SK-N-SH (cell line): ENCODE data around the gene PRG3. TPM values are rescaled to one million over a fixed set of nuclear protein-coding genes. Genes with fewer than 3 reads are reported as not detected.

Source experiments
- CTCF ChIA-PET: fragments of 300-600, 350-600 bp; formaldehyde crosslinking; extraction: SDS; loops from one replicate; lab custom pipeline; 2021; lab: Yijun Ruan, JAX
- POLR2A ChIA-PET: fragments of 350-600 bp; sonication (Branson Sonifier 250); formaldehyde crosslinking; extraction: SDS; loops from one replicate; lab custom pipeline; 2020; ENCODE audit warnings: antibody characterized with exemption, inconsistent platforms; lab: Yijun Ruan, JAX
- DNase-seq: peaks from one replicate; pipeline ENCODE4 v3.0.0; 2012
- H2AFZ ChIP-seq: fragments of 200-600 bp; sonication (generic); 2 replicates; pipeline ENCODE4 v1.8.1; 2016; ENCODE audit warnings: antibody characterized with exemption, mild to moderate bottlenecking, low read depth
- H3F3A ChIP-seq: fragments of 200-600 bp; sonication (generic); replicated peaks from 2 replicates; pipeline ENCODE3; 2016; ENCODE audit warnings: antibody characterized with exemption, mild to moderate bottlenecking; ENCODE audit not compliant: insufficient read depth
- H3K27ac ChIP-seq, 2 experiments: fragments of 200-500 bp in 1 of 2; fragments of 200-600 bp in 1 of 2; sonication (Bioruptor generic) in 1 of 2; sonication (generic), shearing (Covaris generic) in 1 of 2; 2 replicates each; pipeline versions ENCODE4 v1.5.1 to v1.6.1; 2014 to 2016; ENCODE audit warnings: low read depth in 2 of 2, inconsistent platforms in 1 of 2, low read length in 1 of 2, mild to moderate bottlenecking in 1 of 2, mixed read lengths in 1 of 2
- H3K27me3 ChIP-seq: fragments of 200-600 bp; sonication (generic), shearing (Covaris generic); 2 replicates; pipeline ENCODE4 v1.6.1; 2016; ENCODE audit warnings: mixed run types; ENCODE audit not compliant: insufficient read depth
- H3K36me3 ChIP-seq, 2 experiments: fragments of 200-500 bp in 1 of 2; fragments of 200-600 bp in 1 of 2; sonication (Bioruptor generic) in 1 of 2; sonication (generic) in 1 of 2; replicated peaks in 1 of 2; 2 replicates each; pipeline versions ENCODE3 to v1.5.1; 2014 to 2016; ENCODE audit warnings: low read length in 1 of 2, mild to moderate bottlenecking in 1 of 2; ENCODE audit not compliant: insufficient read depth in 2 of 2, control insufficient read depth in 1 of 2
- H3K4me1 ChIP-seq, 2 experiments: fragments of 200-500 bp in 1 of 2; fragments of 200-600 bp in 1 of 2; sonication (Bioruptor generic) in 1 of 2; sonication (generic), shearing (Covaris generic) in 1 of 2; 2 replicates each; pipeline versions ENCODE4 v1.5.1 to v1.6.1; 2014 to 2016; ENCODE audit warnings: low read depth in 1 of 2, low read length in 1 of 2, mixed run types in 1 of 2; ENCODE audit not compliant: insufficient read depth in 2 of 2, control insufficient read depth in 1 of 2
- H3K4me2 ChIP-seq: fragments of 200-600 bp; sonication (generic), shearing (Covaris generic); 2 replicates; pipeline ENCODE4 v1.6.1; 2017; ENCODE audit warnings: mixed run types
- H3K4me3 ChIP-seq, 2 experiments: fragments of 200-500 bp in 1 of 2; fragments of 200-600 bp in 1 of 2; sonication (Bioruptor generic) in 1 of 2; sonication (generic), shearing (Covaris generic) in 1 of 2; 2 replicates each; pipeline versions ENCODE4 v1.5.1 to v1.8.1; 2014 to 2016; ENCODE audit warnings: low read depth in 2 of 2, inconsistent platforms in 1 of 2, low read length in 1 of 2, mild to moderate bottlenecking in 1 of 2, mixed read lengths in 1 of 2, moderate library complexity in 1 of 2
- H3K79me2 ChIP-seq: fragments of 200-600 bp; sonication (generic); 2 replicates; pipeline ENCODE4 v1.8.1; 2017; ENCODE audit warnings: mild to moderate bottlenecking; ENCODE audit not compliant: insufficient read depth
- H3K9ac ChIP-seq: fragments of 200-600 bp; sonication (generic); 2 replicates; pipeline ENCODE4 v1.6.1; 2017; ENCODE audit warnings: mixed run types
- H3K9me2 ChIP-seq: fragments of 200-600 bp; sonication (generic); 2 replicates; pipeline ENCODE4 v1.6.1; 2017; ENCODE audit warnings: mixed run types
- H3K9me3 ChIP-seq: fragments of 200-600 bp; sonication (generic); 2 replicates; pipeline ENCODE4 v1.6.1; 2017; ENCODE audit warnings: mixed run types, mild to moderate bottlenecking, moderate library complexity
- H4K20me1 ChIP-seq: fragments of 200-600 bp; sonication (generic); 2 replicates; pipeline ENCODE4 v1.6.1; 2017; ENCODE audit warnings: mild to moderate bottlenecking, mixed run types; ENCODE audit not compliant: insufficient read depth
- ELF1 ChIP-seq: IDR thresholded peaks from 2 replicates; pipeline ENCODE4 v1.4.0; 2012
- FOXJ3 ChIP-seq: sonication (generic); formaldehyde crosslinking; IDR thresholded peaks from 2 replicates; pipeline ENCODE4 v1.5.1; 2020; ENCODE audit warnings: mild to moderate bottlenecking, missing genetic modification reagents
- GATA2 ChIP-seq: sonication (generic); formaldehyde crosslinking; IDR thresholded peaks from 2 replicates; pipeline ENCODE4 v1.5.0; 2020; ENCODE audit warnings: mild to moderate bottlenecking, missing genetic modification reagents
- JUND ChIP-seq: IDR thresholded peaks from 2 replicates; pipeline ENCODE4 v1.4.0; 2012
- MXI1 ChIP-seq: IDR thresholded peaks from 2 replicates; pipeline ENCODE4 v1.6.1; 2012; ENCODE audit warnings: mild to moderate bottlenecking, low read depth, low read length, improper control_type of control experiment
- NFIC ChIP-seq: IDR thresholded peaks from 2 replicates; pipeline ENCODE4 v1.4.0; 2012; ENCODE audit warnings: borderline replicate concordance
- POLR2AphosphoS5 ChIP-seq: IDR thresholded peaks from 2 replicates; pipeline ENCODE4 v1.6.1; 2012; ENCODE audit warnings: low read depth, low read length
- RAD21 ChIP-seq: IDR thresholded peaks from 2 replicates; pipeline ENCODE4 v1.6.1; 2012; ENCODE audit warnings: mild to moderate bottlenecking, low read length
- RFX5 ChIP-seq: IDR thresholded peaks from 2 replicates; pipeline ENCODE4 v1.6.1; 2012; ENCODE audit warnings: mild to moderate bottlenecking, improper control_type of control experiment, low read length
- RXRA ChIP-seq: IDR thresholded peaks from 2 replicates; pipeline ENCODE4 v1.4.0; 2012; ENCODE audit warnings: low read depth, mild to moderate bottlenecking, borderline replicate concordance
- YY1 ChIP-seq: IDR thresholded peaks from 2 replicates; pipeline ENCODE4 v1.4.0; 2012; ENCODE audit warnings: low read depth, mild to moderate bottlenecking
- WGBS: methylation state at CpG from one replicate; pipeline ENCODE4 v1.1.6; 2017; ENCODE audit warnings: low lambda C conversion rate; 5-methylcytosine and 5-hydroxymethylcytosine counted together
- polyA plus RNA-seq, 3 experiments: library from polyadenylated mRNA; depleted of rRNA; stranded (reverse); fragments of >200 nt; gene quantifications; 2 replicates each; pipeline ENCODE4 v1.2.3, GENCODE V29; 2012
- TF ChIP-seq, protein P1 (sequence below): fragments of 150-350 bp; IDR thresholded peaks from 2 replicates; pipeline ENCODE4 v1.6.1; 2017; ENCODE audit warnings: antibody characterized with exemption, low read length, low read depth, borderline replicate concordance
- TF ChIP-seq, protein P2 (sequence below): IDR thresholded peaks from 2 replicates; pipeline ENCODE4 v1.4.0; 2012; ENCODE audit warnings: low read depth, borderline replicate concordance
- TF ChIP-seq, protein P3 (sequence below): IDR thresholded peaks from 2 replicates; pipeline ENCODE4 v1.4.0; 2012; ENCODE audit warnings: low read depth, borderline replicate concordance
- TF ChIP-seq, protein P4 (sequence below): IDR thresholded peaks from 2 replicates; pipeline ENCODE4 v1.4.0; 2012; ENCODE audit warnings: low read depth
- TF ChIP-seq, protein P5 (sequence below): fragments of 150-350 bp; IDR thresholded peaks from 2 replicates; pipeline ENCODE4 v1.6.1; 2016; ENCODE audit warnings: mild to moderate bottlenecking, low read depth, low read length

The PRG3 gene
- polyA plus RNA-seq, 1 of the 3 experiments (the other 2 are of a cell fraction): not detected

DNA sequence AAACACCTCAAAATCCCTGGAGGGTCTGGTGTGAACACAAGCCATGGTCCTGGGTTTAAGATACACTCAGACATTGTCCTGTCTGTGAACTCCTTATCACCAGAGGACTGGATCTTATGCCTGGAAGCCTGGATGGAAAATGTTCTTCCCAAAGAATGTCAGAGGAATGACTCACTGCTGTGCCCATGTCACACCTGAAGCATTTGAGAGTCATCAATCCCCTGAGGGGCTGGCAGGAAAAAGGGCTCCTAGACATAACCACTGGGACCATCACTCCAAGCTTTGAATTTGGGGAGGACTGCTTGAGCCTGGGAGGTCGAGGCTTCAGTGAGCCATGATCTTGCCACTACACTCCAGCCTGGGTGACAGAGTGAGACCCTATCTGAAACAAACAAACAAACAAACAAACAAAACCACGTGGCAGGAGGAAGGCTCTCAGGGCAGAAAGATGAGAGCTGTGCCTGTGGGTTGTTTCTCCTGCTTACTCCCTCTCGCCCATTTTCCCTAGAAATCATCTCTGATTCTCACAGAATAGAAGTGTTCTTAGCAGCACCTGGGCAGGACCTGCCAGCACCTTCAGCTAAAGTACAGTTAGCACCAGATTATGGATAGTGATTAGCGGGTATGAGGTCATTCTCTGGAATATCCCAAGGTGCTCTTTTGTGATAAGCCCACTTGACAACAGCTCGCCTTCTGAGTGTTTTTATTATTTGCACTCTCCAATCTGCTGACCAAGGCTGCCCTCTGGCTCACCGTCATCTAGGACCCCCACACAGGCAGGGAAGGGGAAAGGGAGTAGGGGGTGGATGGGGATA is 21.4 kb upstream of the PRG3 start:
- H3K79me2 ChIP-seq: no peaks in the 10 kb centered on the region
- ChIA-PET CTCF (interaction anchor here (1.2 kb wide), 1 partner anchor 16 kb away, joined by 3 read pairs; no protein-coding TSS in a partner anchor), POLR2A (no interaction called here)
- H3K27ac ChIP-seq: no peak overlapping the region
- H3F3A ChIP-seq: no peaks in the 10 kb centered on the region
- H3K4me2 ChIP-seq: no peak overlapping the region
- no peak for TF ChIP-seq FOXJ3 (CRISPR knock-in tag)
- TF ChIP-seq RAD21: no peak
- TF ChIP-seq, protein P1, sequence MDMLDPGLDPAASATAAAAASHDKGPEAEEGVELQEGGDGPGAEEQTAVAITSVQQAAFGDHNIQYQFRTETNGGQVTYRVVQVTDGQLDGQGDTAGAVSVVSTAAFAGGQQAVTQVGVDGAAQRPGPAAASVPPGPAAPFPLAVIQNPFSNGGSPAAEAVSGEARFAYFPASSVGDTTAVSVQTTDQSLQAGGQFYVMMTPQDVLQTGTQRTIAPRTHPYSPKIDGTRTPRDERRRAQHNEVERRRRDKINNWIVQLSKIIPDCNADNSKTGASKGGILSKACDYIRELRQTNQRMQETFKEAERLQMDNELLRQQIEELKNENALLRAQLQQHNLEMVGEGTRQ: no peak
- no peak for TF ChIP-seq POLR2AphosphoS5
- TF ChIP-seq, protein P2, sequence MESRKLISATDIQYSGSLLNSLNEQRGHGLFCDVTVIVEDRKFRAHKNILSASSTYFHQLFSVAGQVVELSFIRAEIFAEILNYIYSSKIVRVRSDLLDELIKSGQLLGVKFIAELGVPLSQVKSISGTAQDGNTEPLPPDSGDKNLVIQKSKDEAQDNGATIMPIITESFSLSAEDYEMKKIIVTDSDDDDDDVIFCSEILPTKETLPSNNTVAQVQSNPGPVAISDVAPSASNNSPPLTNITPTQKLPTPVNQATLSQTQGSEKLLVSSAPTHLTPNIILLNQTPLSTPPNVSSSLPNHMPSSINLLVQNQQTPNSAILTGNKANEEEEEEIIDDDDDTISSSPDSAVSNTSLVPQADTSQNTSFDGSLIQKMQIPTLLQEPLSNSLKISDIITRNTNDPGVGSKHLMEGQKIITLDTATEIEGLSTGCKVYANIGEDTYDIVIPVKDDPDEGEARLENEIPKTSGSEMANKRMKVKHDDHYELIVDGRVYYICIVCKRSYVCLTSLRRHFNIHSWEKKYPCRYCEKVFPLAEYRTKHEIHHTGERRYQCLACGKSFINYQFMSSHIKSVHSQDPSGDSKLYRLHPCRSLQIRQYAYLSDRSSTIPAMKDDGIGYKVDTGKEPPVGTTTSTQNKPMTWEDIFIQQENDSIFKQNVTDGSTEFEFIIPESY: no peak
- TF ChIP-seq, protein P3, sequence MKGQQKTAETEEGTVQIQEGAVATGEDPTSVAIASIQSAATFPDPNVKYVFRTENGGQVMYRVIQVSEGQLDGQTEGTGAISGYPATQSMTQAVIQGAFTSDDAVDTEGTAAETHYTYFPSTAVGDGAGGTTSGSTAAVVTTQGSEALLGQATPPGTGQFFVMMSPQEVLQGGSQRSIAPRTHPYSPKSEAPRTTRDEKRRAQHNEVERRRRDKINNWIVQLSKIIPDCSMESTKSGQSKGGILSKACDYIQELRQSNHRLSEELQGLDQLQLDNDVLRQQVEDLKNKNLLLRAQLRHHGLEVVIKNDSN: no peak
- no peak for TF ChIP-seq JUND
- TF ChIP-seq ELF1: no peak
- TF ChIP-seq RXRA: no peak
- TF ChIP-seq, protein P4, sequence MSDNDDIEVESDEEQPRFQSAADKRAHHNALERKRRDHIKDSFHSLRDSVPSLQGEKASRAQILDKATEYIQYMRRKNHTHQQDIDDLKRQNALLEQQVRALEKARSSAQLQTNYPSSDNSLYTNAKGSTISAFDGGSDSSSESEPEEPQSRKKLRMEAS: no peak
- no peak for DNase-seq
- WGBS: 24% methylated on average over 6 of the region's 6 CpGs
- H3K9ac ChIP-seq: no peak overlapping the region
- no peaks in the 10 kb centered on the region for H4K20me1 ChIP-seq
- H3K9me3 ChIP-seq: no peaks in the 10 kb centered on the region
- peaks cover 22% of the 10 kb centered on the region; the same call in 1 of the 2 replicates for H3K27me3 ChIP-seq
- H3K4me1 ChIP-seq: no peaks in the 10 kb centered on the region; a peak in 1 of 4 replicates
- H3K9me2 ChIP-seq: no peaks in the 10 kb centered on the region
- H3K4me3 ChIP-seq: no peak overlapping the region
- no peak overlapping the region for H2AFZ ChIP-seq
- H3K36me3 ChIP-seq: no peaks in the 10 kb centered on the region

DNA sequence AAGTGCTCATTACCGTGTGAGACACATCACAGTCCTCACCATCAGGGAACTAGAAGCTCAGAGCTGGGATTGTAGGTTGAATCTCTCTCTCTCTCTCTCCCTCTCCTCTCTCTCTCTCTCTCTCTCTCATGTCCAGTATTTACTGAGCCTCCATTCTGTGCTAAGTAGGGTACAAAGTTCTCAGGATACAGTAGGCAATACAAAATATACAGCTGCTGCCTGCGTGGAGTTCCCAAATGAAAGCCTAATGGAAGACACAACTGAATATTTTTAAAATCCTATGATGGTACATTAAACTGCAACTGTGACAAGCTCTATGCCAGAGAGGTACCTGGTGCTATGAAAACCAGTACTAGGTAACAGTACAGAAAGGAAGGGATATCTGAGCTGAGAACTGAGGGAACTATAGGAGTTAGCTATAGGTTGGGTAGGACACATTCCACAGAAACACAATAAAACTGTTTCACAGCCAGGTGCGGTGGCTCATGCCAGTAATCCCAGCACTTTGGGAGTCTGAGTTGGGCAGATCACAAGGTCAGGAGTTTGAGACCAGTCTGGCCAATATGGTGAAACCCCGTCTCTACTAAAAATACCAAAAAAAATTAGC is 19.1 kb upstream of the PRG3 start:
- H3K9me2 ChIP-seq: no peaks in the 10 kb centered on the region
- H3K27me3 ChIP-seq: peaks cover 22% of the 10 kb centered on the region; the same call in 1 of the 2 replicates
- POLR2A ChIA-PET: no interaction called here
- no peak overlapping the region for H3K4me3 ChIP-seq
- no peak overlapping the region for H3K9ac ChIP-seq
- 21% methylated on average over 4 of the region's 4 CpGs for WGBS
- no peak overlapping the region for H3K4me2 ChIP-seq
- no peaks in the 10 kb centered on the region for H3K79me2 ChIP-seq
- no peaks in the 10 kb centered on the region for H3K9me3 ChIP-seq
- CTCF ChIA-PET: no interaction called here
- H4K20me1 ChIP-seq: no peaks in the 10 kb centered on the region
- H2AFZ ChIP-seq: no peak overlapping the region
- H3K36me3 ChIP-seq: no peaks in the 10 kb centered on the region
- no peaks in the 10 kb centered on the region for H3F3A ChIP-seq
- H3K27ac ChIP-seq: no peak overlapping the region
- H3K4me1 ChIP-seq: no peaks in the 10 kb centered on the region
- no peak for DNase-seq
- TF ChIP-seq RFX5: no peak
- TF ChIP-seq RXRA: no peak
- TF ChIP-seq NFIC: no peak
- TF ChIP-seq, protein P4: no peak
- TF ChIP-seq, protein P5, sequence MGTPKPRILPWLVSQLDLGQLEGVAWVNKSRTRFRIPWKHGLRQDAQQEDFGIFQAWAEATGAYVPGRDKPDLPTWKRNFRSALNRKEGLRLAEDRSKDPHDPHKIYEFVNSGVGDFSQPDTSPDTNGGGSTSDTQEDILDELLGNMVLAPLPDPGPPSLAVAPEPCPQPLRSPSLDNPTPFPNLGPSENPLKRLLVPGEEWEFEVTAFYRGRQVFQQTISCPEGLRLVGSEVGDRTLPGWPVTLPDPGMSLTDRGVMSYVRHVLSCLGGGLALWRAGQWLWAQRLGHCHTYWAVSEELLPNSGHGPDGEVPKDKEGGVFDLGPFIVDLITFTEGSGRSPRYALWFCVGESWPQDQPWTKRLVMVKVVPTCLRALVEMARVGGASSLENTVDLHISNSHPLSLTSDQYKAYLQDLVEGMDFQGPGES: no peak
- TF ChIP-seq YY1: no peak
- TF ChIP-seq MXI1: no peak
- no peak for TF ChIP-seq GATA2 (CRISPR knock-in tag)
- TF ChIP-seq, protein P2: no peak
- TF ChIP-seq, protein P1: no peak
- no peak for TF ChIP-seq RAD21
